Activated naive CD4-positive, alpha-beta T cell treated with anti-CD3 and anti-CD28 coated beads, Interleukin-2, amount 10 ng/mL, durations not matched to agents 7 days and 5 days (primary cell): ENCODE results near the gene NADSYN1.

Experiments used
- CTCF ChIA-PET: fragments of 350-600 bp; sonication (Branson Sonifier 250); formaldehyde crosslinking; loops from one replicate; lab custom pipeline; 2021; ENCODE audit warnings: antibody characterized with exemption; lab: Charles Lee
- DNase-seq: peaks from one replicate; pipeline ENCODE4 v3.0.0-alpha.2; 2020
- H3K27ac Mint-ChIP-seq: one replicate; pipeline ENCODE4 v1.8.0; 2021; ENCODE audit warnings: mild to moderate bottlenecking, moderate library complexity, mixed read lengths
- H3K27me3 Mint-ChIP-seq: one replicate; pipeline ENCODE4 v1.8.0; 2021; ENCODE audit warnings: mild to moderate bottlenecking, mixed read lengths
- H3K36me3 Mint-ChIP-seq: one replicate; pipeline ENCODE4 v1.8.0; 2021; ENCODE audit warnings: mixed read lengths
- H3K4me1 Mint-ChIP-seq: one replicate; pipeline ENCODE4 v1.8.0; 2021; ENCODE audit warnings: mixed read lengths
- H3K4me3 Mint-ChIP-seq: one replicate; pipeline ENCODE4 v1.8.0; 2021; ENCODE audit warnings: mild to moderate bottlenecking, moderate library complexity, mixed read lengths
- H3K9me3 Mint-ChIP-seq: one replicate; pipeline ENCODE4 v1.8.0; 2021; ENCODE audit warnings: mixed read lengths

NADSYN1 gene

GRCh38 chr11:71438650-71439049 is 14.4 kb upstream of the NADSYN1 start:
- Mint-ChIP-seq H3K27me3 (no peaks in the 10 kb centered on the region), H3K27ac (no peak overlapping the region), H3K9me3 (no peaks in the 10 kb centered on the region), H3K36me3 (peaks cover 36% of the 10 kb centered on the region), H3K4me1 (no peaks in the 10 kb centered on the region), H3K4me3 (no peak overlapping the region)
- no peak for DNase-seq
- CTCF ChIA-PET = no interaction called here

GRCh38 chr11:71440021-71440755 is 12.8 kb upstream of the NADSYN1 start:
- Mint-ChIP-seq H3K36me3 (peaks cover 48% of the 10 kb centered on the region), H3K27me3 (no peaks in the 10 kb centered on the region), H3K4me1 (no peaks in the 10 kb centered on the region), H3K27ac (no peak overlapping the region), H3K4me3 (no peak overlapping the region), H3K9me3 (no peaks in the 10 kb centered on the region)
- CTCF ChIA-PET = interaction anchor here (0.9 kb wide), 1 partner anchor 14 kb away, joined by 3 read pairs; no protein-coding TSS in a partner anchor
- no peak for DNase-seq

GRCh38 chr11:71441251-71441650 is 11.8 kb upstream of the NADSYN1 start:
- no peak overlapping the region for H3K4me3 Mint-ChIP-seq

GRCh38 chr11:71442123-71442522 is 10.9 kb upstream of the NADSYN1 start:
- Mint-ChIP-seq H3K4me3 (no peak overlapping the region), H3K27ac (no peak overlapping the region), H3K27me3 (no peaks in the 10 kb centered on the region), H3K36me3 (peaks cover 61% of the 10 kb centered on the region), H3K4me1 (peaks cover 13% of the 10 kb centered on the region), H3K9me3 (peaks cover 13% of the 10 kb centered on the region)
- CTCF ChIA-PET = no interaction called here
- no peak for DNase-seq

More at GRCh38 chr11:71441251-71441650, 11.8 kb upstream of the NADSYN1 start:
- H3K9me3 Mint-ChIP-seq = peaks cover 5% of the 10 kb centered on the region
- peaks cover 55% of the 10 kb centered on the region for H3K36me3 Mint-ChIP-seq
- DNase-seq = no peak
- CTCF ChIA-PET = no interaction called here
- no peaks in the 10 kb centered on the region for H3K27me3 Mint-ChIP-seq
- no peak overlapping the region for H3K27ac Mint-ChIP-seq
- peaks cover 4% of the 10 kb centered on the region for H3K4me1 Mint-ChIP-seq

- Mint-ChIP-seq H3K4me1 (peaks cover 20% of the 10 kb centered on the region), H3K36me3 (peaks cover 68% of the 10 kb centered on the region), H3K9me3 (peaks cover 13% of the 10 kb centered on the region), H3K27ac (no peak overlapping the region), H3K4me3 (no peak overlapping the region), H3K27me3 (no peaks in the 10 kb centered on the region)
- no peak for DNase-seq
- CTCF ChIA-PET = interaction anchor here (0.6 kb wide), 1 partner anchor 337 kb away, joined by 3 read pairs; no protein-coding TSS in a partner anchor
Measured at GRCh38 chr11:71442880-71443279, 10.1 kb upstream of the NADSYN1 start.

GRCh38 chr11:71443736-71444445 is 9.1 kb upstream of the NADSYN1 start:
- no peak overlapping the region for H3K4me3 Mint-ChIP-seq
- peaks cover 20% of the 10 kb centered on the region for H3K4me1 Mint-ChIP-seq
- DNase-seq = no peak
- CTCF ChIA-PET = interaction anchor here (0.6 to 0.7 kb wide), 2 partner anchors 10 to 338 kb away, joined by 3 read pairs; no protein-coding TSS in a partner anchor
- no peaks in the 10 kb centered on the region for H3K27me3 Mint-ChIP-seq
- H3K36me3 Mint-ChIP-seq = peaks cover 68% of the 10 kb centered on the region
- H3K27ac Mint-ChIP-seq = no peak overlapping the region
- peaks cover 13% of the 10 kb centered on the region for H3K9me3 Mint-ChIP-seq

- peaks cover 29% of the 10 kb centered on the region for H3K4me1 Mint-ChIP-seq
- H3K4me3 Mint-ChIP-seq = no peak overlapping the region
- H3K9me3 Mint-ChIP-seq = peaks cover 13% of the 10 kb centered on the region
- peaks cover 68% of the 10 kb centered on the region for H3K36me3 Mint-ChIP-seq
- no peaks in the 10 kb centered on the region for H3K27me3 Mint-ChIP-seq
- DNase-seq = no peak
- H3K27ac Mint-ChIP-seq = no peak overlapping the region
- CTCF ChIA-PET = no interaction called here
Measured at GRCh38 chr11:71444811-71445210, 8.2 kb upstream of the NADSYN1 start.

- Mint-ChIP-seq H3K9me3 (peaks cover 13% of the 10 kb centered on the region), H3K36me3 (peaks cover 61% of the 10 kb centered on the region), H3K27ac (no peak overlapping the region), H3K4me3 (peak overlapping the region; percentile 12), H3K4me1 (peaks cover 41% of the 10 kb centered on the region), H3K27me3 (no peaks in the 10 kb centered on the region)
- no peak for DNase-seq
- CTCF ChIA-PET = interaction anchor here (1.3 to 1.7 kb wide), 2 partner anchors 9 kb away, joined by 4 to 5 read pairs; no protein-coding TSS in a partner anchor
Measured at GRCh38 chr11:71446150-71446549, 6.9 kb upstream of the NADSYN1 start.

- H3K27ac Mint-ChIP-seq = peak overlapping the region; percentile 79
- no peak for DNase-seq
- H3K4me3 Mint-ChIP-seq = peak overlapping the region; percentile 83
- H3K4me1 Mint-ChIP-seq = peaks cover 51% of the 10 kb centered on the region
- CTCF ChIA-PET = interaction anchor here (1.7 kb wide), 1 partner anchor 8 kb away, joined by 4 read pairs; no protein-coding TSS in a partner anchor
- peaks cover 13% of the 10 kb centered on the region for H3K9me3 Mint-ChIP-seq
- no peaks in the 10 kb centered on the region for H3K27me3 Mint-ChIP-seq
- H3K36me3 Mint-ChIP-seq = peaks cover 60% of the 10 kb centered on the region
Measured at GRCh38 chr11:71446942-71447688, 5.9 kb upstream of the NADSYN1 start.

GRCh38 chr11:71447791-71448256 is 5.2 kb upstream of the NADSYN1 start:
- Mint-ChIP-seq H3K27me3 (no peaks in the 10 kb centered on the region), H3K4me1 (peaks cover 54% of the 10 kb centered on the region), H3K36me3 (peaks cover 58% of the 10 kb centered on the region), H3K4me3 (peak overlapping the region; percentile 83), H3K27ac (peak overlapping the region; percentile 79), H3K9me3 (peaks cover 13% of the 10 kb centered on the region)
- peak; percentile 74 for DNase-seq
- CTCF ChIA-PET = no interaction called here

GRCh38 chr11:71448257-71449171 is 4.5 kb upstream of the NADSYN1 start, which contains the start of gene DHCR7:
Gene DHCR7 (minus strand): TSS chr11:71448393. CDS start chr11:71444952, 3,441 bp downstream.
- peak within 1 kb of the TSS; percentile 79 for H3K27ac Mint-ChIP-seq
- peaks cover 56% of the 10 kb centered on the region for H3K36me3 Mint-ChIP-seq
- H3K27me3 Mint-ChIP-seq = no peaks in the 10 kb centered on the region
- H3K9me3 Mint-ChIP-seq = peaks cover 13% of the 10 kb centered on the region
- peak within 1 kb of the TSS; percentile 83 for H3K4me3 Mint-ChIP-seq
- peak; percentile 96 for DNase-seq
- CTCF ChIA-PET = no interaction called here
- H3K4me1 Mint-ChIP-seq = peaks cover 55% of the 10 kb centered on the region

GRCh38 chr11:71449596-71449995 is 3.4 kb upstream of the NADSYN1 start:
- Mint-ChIP-seq H3K9me3 (peaks cover 13% of the 10 kb centered on the region), H3K36me3 (peaks cover 52% of the 10 kb centered on the region), H3K27me3 (no peaks in the 10 kb centered on the region), H3K27ac (peak overlapping the region; percentile 79), H3K4me3 (peak overlapping the region; percentile 83), H3K4me1 (peaks cover 66% of the 10 kb centered on the region)
- CTCF ChIA-PET = no interaction called here
- no peak for DNase-seq

GRCh38 chr11:71450507-71450906 is 2.5 kb upstream of the NADSYN1 start:
- Mint-ChIP-seq H3K4me1 (peaks cover 70% of the 10 kb centered on the region), H3K4me3 (peak overlapping the region; percentile 33), H3K27me3 (no peaks in the 10 kb centered on the region), H3K27ac (no peak overlapping the region), H3K36me3 (peaks cover 52% of the 10 kb centered on the region), H3K9me3 (peaks cover 13% of the 10 kb centered on the region)
- DNase-seq = no peak
- CTCF ChIA-PET = no interaction called here
